ENCODE measurements around the gene COX7B2.

COX7B2 gene

DNA sequence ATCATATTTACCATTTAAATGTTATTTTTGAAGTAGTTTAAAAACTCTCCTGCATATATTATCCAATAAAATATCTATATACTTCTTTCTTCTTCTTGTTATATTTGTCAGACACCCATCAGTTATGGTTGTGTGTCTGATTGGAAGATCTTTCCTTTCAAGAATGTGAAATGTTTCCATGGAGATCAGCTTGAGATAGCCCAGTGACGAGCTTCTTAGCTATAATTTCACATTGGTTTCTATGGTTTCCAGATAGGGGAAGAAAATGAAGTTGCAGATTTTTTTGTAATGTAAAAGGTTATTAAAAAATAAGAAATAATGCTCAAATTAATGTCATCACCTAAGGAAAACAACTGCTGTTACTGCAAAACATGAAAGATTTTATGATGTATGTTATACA, 189.0 kb downstream of the COX7B2 start:
- no peak for DNase-seq (ENCODE audit: low read depth in 2 of 3, low spot score in 1 of 3)

DNA sequence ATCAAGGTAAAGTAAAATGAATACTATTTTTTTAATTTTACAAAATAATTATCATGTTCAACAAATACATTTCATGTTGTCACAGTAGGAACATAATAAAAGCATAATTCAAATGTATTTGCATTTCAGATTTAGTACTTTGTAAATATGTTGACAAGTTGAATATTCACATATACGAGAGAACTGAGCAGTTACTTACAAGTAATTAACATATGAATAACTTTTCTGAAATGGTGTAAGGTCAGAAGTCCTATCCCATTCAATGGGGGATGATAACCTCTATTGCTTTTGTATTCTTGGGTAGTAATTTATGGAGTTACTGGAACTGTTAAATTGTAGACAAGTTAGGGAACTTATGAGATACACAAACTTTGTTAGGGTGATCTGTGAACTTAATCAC, 191.1 kb downstream of the COX7B2 start:
- no peak for DNase-seq (ENCODE audit: low read depth in 2 of 3, low spot score in 1 of 3)

DNA sequence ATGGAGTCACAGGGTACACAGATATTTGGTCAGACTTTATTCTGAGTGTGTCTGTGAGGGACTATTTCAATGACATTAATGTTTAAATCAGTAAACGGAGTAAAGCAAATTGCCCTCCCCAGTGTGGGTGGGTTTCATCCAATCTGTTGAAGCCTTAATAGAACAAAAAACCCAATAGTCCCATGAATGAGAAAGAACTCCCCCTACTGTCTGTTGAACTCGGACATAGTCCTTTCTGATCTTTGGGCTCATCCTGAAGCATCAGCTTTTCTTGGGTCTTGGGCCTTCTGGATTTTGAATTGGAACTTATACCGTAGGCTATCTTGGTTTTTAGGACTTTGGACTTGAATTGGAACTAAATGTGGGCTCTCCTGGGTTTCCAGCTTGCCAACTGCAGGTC, 193.6 kb downstream of the COX7B2 start:
- DNase-seq (ENCODE audit: low read depth in 2 of 3, low spot score in 1 of 3): no peak

DNA sequence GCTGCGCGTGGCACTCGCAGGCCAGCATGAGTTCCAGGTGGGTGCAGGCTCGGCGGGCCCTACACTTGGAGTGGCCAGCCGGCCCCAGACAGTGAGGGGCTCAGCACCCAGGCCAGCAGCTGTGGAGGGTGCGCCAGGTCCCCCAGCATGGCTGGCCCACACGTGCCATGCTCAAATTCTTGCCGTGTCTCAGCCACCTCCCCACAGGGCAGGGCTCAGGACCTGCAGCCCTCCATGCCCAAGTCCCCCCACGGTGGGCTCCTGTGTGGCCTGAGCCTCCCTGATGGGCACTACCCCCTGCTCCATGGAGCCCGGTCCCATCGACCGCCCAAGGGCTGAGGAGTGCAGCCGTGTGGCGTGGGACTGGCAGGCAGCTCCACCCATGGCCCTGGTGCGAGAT, 210.2 kb downstream of the COX7B2 start:
- no peak for DNase-seq (ENCODE audit: low read depth in 2 of 3, low spot score in 1 of 3)
